Measurements from ENCODE around the gene SPACA6. TPM values are rescaled to one million over a fixed set of nuclear protein-coding genes. Genes with fewer than 3 reads are reported as not detected.

Gene SPACA6
- polyA plus RNA-seq, 4 donors = 4.1 to 6.6 TPM; not detected in 2

DNA sequence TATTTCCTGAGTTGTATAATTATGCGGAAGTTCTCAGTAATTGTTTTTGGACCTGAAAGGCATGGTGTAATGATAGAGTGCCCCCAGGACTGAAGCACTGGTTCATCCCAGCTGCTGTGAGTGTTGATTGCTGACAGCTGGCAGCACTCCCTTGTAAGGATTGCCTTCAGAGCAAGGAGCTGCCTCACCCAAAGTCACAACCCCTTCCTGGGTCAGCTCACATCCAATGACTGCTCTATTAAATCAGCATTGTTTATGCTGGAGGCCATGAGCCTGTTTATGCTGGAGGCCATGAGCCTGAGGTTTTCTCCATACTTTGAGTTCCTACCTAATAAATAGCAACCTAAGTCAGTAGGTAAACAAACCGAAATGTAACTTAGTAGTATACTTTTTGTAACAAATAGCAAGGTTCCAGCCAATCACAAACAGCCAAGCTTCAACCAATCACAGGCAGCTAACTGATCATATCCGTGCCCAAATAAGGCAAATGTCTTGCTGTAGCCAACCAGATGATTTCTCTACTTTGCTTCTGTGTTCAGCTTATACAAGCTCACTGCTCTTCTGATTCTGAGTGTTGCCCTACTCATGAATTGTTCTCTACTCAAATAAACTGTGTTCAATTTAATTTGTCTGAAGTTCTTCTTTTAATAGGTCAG lies 11.7 kb upstream of the SPACA6 start:
- Histone ChIP-seq H3K9me3 (ENCODE audit: control insufficient read depth in 2 of 2, insufficient read depth in 1 of 2, low read depth in 1 of 2, low read length in 1 of 2) (no peaks in the 10 kb centered on the region), H3K27ac (ENCODE audit: low read depth in 1 of 3, low read length in 2 of 3) (no peak overlapping the region), H3K36me3 (ENCODE audit: control insufficient read depth in 3 of 3, insufficient read depth in 2 of 3, low read depth in 1 of 3, low read length in 3 of 3) (no peaks in the 10 kb centered on the region), H3K4me1 (ENCODE audit: control insufficient read depth in 3 of 3, insufficient read depth in 2 of 3, low read depth in 1 of 3, low read length in 2 of 3) (no peaks in the 10 kb centered on the region), H3K27me3 (ENCODE audit: control insufficient read depth in 3 of 3, insufficient read depth in 3 of 3, low read length in 3 of 3) (peaks cover 0 to 2% (median 0%) of the 10 kb centered on the region in 3 donors), H3K4me3 (ENCODE audit: low read depth in 1 of 3, low read length in 3 of 3) (no peak overlapping the region)
- DNase-seq (no peak), FAIRE-seq (no peak)
- 62 to 76% (median 72%) methylated on average over 3 of the region's 3 CpGs for WGBS, 3 donors

DNA sequence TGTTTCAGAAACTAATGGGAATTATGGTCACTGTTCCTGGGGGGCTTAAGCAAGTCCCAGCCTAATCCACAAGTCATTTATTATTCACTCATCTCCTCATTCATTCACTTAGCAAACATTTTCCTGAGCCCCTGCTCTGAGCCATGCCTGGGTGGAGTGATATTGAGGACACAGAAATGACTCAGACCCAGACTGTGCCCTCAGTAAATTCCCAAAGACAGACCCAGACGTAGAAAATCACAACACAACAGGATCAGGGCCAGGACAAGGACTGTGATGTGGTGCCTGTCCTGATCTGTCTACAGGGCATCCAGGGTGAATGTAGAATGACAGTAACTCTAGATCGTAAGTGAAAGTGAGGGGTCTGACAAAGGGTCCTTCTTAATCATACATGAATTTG lies 7.0 kb upstream of the SPACA6 start:
- no peaks in the 10 kb centered on the region for H3K27me3 ChIP-seq (ENCODE audit: control insufficient read depth in 3 of 3, insufficient read depth in 3 of 3, low read length in 3 of 3)
- no peaks in the 10 kb centered on the region for H3K9me3 ChIP-seq (ENCODE audit: control insufficient read depth in 2 of 2, insufficient read depth in 1 of 2, low read depth in 1 of 2, low read length in 1 of 2)
- no peaks in the 10 kb centered on the region for H3K36me3 ChIP-seq (ENCODE audit: control insufficient read depth in 3 of 3, insufficient read depth in 2 of 3, low read depth in 1 of 3, low read length in 3 of 3)
- WGBS, 3 donors = 62 to 67% (median 65%) methylated on average over 2 of the region's 2 CpGs
- no peak overlapping the region for H3K27ac ChIP-seq (ENCODE audit: low read depth in 1 of 3, low read length in 2 of 3)
- peaks cover 0 to 11% (median 0%) of the 10 kb centered on the region in 3 donors for H3K4me1 ChIP-seq (ENCODE audit: control insufficient read depth in 3 of 3, insufficient read depth in 2 of 3, low read depth in 1 of 3, low read length in 2 of 3)
- no peak for DNase-seq
- no peak for FAIRE-seq
- H3K4me3 ChIP-seq (ENCODE audit: low read depth in 1 of 3, low read length in 3 of 3) = no peak overlapping the region

DNA sequence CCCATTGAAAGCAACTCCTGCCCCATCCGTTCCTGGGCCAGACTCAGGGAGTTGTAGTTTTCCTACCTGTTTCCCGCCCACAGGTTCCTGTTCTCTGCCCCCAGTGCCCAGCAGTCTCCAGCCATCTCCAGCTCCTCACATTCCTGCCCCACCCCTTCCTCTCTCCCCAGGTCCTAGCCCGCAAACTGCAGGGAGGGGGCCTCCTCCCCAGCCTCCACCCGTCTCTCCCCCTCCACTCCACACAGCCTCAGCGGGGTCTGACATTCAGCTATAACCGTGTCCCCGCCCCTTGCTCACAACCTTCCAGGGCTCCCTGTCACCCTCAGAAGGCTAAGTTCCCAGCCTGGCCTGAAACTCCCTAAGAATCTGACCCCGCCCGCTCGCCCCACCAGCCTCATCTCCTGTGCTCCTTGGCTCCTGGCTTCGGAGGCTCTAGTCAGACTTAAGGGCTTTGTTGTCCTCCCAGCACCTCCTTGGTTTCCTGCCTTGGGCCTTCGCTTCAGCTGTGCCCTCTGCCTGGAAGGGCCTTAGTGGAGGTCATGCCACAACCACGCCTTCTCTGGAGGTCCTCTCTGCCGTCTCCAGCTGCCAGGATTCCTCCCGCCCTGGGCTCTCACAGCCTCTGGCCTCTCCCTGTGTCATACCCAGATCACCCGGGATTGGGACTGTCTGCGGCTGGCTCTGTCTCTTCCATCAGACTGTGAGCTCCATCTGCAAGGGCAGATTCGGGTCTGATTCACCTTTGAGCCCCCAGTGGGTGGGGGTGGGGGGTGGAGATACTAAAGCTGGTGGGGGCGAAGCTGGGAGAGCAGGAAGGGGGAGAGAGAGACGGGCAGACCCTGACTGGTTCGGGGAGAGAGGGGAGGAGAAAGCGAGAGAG lies 5.1 kb upstream of the SPACA6 start:
- H3K4me1 ChIP-seq (ENCODE audit: control insufficient read depth in 3 of 3, insufficient read depth in 2 of 3, low read depth in 1 of 3, low read length in 2 of 3) = peaks cover 0 to 16% (median 0%) of the 10 kb centered on the region in 3 donors
- peak overlapping the region in 1 of 3 donors; percentile 73 for H3K4me3 ChIP-seq (ENCODE audit: low read depth in 1 of 3, low read length in 3 of 3)
- peak overlapping the region in 2 of 3 donors; percentile 61 to 75 for H3K27ac ChIP-seq (ENCODE audit: low read depth in 1 of 3, low read length in 2 of 3)
- 11 to 20% (median 18%) methylated on average over 22 of the region's 22 CpGs for WGBS, 3 donors
- no peaks in the 10 kb centered on the region for H3K27me3 ChIP-seq (ENCODE audit: control insufficient read depth in 3 of 3, insufficient read depth in 3 of 3, low read length in 3 of 3)
- DNase-seq = peak in 1 of 2 donors; percentile 62
- peaks cover 0 to 10% (median 0%) of the 10 kb centered on the region in 3 donors for H3K36me3 ChIP-seq (ENCODE audit: control insufficient read depth in 3 of 3, insufficient read depth in 2 of 3, low read depth in 1 of 3, low read length in 3 of 3)
- no peaks in the 10 kb centered on the region for H3K9me3 ChIP-seq (ENCODE audit: control insufficient read depth in 2 of 2, insufficient read depth in 1 of 2, low read depth in 1 of 2, low read length in 1 of 2)
- no peak for FAIRE-seq

DNA sequence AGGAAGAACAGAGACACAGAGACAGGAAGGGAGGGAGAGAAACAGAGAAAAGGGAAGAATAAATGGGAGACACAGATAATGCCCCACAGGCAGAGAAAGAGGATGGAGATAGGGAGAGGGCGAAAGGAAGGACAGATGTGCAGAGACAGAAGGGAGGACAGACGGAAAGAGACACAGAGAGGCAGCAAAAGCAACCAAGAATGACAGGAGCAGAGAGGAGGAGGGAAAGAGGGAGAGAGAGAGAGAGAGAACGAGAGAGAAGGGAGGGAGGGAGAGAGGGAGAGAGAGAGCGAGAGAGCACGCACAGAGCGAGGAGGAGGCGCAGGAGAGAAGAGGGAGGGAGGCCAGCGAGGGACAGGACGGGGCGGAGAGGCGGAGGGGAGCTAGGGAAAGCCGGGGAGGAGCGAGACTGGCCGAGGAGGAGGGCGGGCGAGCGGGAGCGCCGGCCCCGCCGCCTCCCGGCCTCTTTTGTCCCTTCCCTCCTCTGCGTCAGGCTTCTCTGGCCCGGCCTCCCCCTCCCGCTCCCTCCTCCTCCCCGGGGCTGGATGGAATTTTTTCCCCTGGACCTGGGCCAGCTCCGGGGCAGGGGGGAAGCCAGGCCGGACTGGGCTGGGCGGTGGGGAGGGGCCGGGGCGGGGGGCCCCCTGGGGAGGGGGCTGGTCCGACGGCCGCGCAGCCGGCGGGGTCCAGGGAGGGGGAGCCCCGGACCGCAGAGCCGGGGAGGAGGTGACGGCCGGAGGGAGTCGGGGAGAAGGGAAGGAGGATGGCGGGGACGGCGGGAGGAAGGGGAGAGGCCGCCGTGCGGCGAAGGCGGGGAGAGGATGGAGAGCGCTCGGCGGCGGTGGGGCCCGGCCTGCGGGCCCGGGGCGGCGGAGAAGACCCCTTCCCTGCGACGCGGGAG lies 4.2 kb upstream of the SPACA6 start:
- H3K4me1 ChIP-seq (ENCODE audit: control insufficient read depth in 3 of 3, insufficient read depth in 2 of 3, low read depth in 1 of 3, low read length in 2 of 3) = peaks cover 0 to 16% (median 0%) of the 10 kb centered on the region in 3 donors
- H3K9me3 ChIP-seq (ENCODE audit: control insufficient read depth in 2 of 2, insufficient read depth in 1 of 2, low read depth in 1 of 2, low read length in 1 of 2) = no peaks in the 10 kb centered on the region
- FAIRE-seq (no peak), DNase-seq (peak; percentile 35 to 90)
- WGBS, 3 donors = 1% methylated on average over 20 to 63 of the region's 63 CpGs
- H3K36me3 ChIP-seq (ENCODE audit: control insufficient read depth in 3 of 3, insufficient read depth in 2 of 3, low read depth in 1 of 3, low read length in 3 of 3) = peaks cover 0 to 19% (median 0%) of the 10 kb centered on the region in 3 donors
- H3K27ac ChIP-seq (ENCODE audit: low read depth in 1 of 3, low read length in 2 of 3) = peak overlapping the region in 2 of 3 donors; percentile 61 to 75
- no peaks in the 10 kb centered on the region for H3K27me3 ChIP-seq (ENCODE audit: control insufficient read depth in 3 of 3, insufficient read depth in 3 of 3, low read length in 3 of 3)
- H3K4me3 ChIP-seq (ENCODE audit: low read depth in 1 of 3, low read length in 3 of 3) = peak overlapping the region; percentile 32 to 73 (median 46)

DNA sequence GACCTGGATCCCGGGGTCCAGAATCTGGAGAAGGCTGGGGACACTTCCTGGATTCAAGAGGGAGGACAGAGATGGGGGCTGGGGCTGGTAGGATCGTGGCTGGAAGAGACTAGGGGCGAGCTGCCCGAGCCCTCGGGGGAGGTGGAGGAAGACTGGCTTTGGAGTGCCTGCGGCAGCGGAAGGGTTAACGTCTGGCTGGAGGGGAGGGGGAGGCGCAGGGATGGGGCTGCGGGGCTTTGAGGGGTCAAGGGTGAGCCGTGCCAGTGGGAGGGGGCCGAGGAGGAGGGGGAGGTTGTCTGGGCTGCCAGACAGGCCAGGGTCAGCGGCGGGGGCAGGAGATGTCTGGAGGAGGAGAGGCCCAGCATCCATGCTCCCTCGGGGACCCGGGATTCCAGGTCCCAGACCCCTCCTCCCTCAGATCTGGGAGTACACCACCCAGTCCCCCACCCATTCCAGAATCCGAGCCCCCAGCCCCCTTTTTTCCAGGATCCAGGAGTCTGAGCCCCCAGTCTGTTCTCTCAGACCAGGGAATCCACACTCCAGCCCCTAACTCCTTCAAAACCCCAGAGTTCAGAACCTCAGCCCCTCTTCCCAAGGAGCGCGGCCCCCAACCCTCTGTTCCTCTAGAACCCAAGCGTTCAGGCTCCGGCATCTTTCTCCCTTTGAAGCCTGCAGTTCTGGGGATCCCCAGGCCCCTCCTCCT lies 3.2 kb upstream of the SPACA6 start:
- Histone ChIP-seq H3K36me3 (ENCODE audit: control insufficient read depth in 3 of 3, insufficient read depth in 2 of 3, low read depth in 1 of 3, low read length in 3 of 3) (peaks cover 0 to 28% (median 0%) of the 10 kb centered on the region in 3 donors), H3K27me3 (ENCODE audit: control insufficient read depth in 3 of 3, insufficient read depth in 3 of 3, low read length in 3 of 3) (no peaks in the 10 kb centered on the region), H3K9me3 (ENCODE audit: control insufficient read depth in 2 of 2, insufficient read depth in 1 of 2, low read depth in 1 of 2, low read length in 1 of 2) (no peaks in the 10 kb centered on the region), H3K27ac (ENCODE audit: low read depth in 1 of 3, low read length in 2 of 3) (peak overlapping the region in 2 of 3 donors; percentile 68 to 75), H3K4me1 (ENCODE audit: control insufficient read depth in 3 of 3, insufficient read depth in 2 of 3, low read depth in 1 of 3, low read length in 2 of 3) (peaks cover 0 to 16% (median 0%) of the 10 kb centered on the region in 3 donors), H3K4me3 (ENCODE audit: low read depth in 1 of 3, low read length in 3 of 3) (peak overlapping the region; percentile 32 to 73 (median 46))
- no peak for FAIRE-seq
- DNase-seq = peak in 1 of 2 donors; percentile 57
- WGBS, 3 donors = 1 to 7% (median 2%) methylated on average over 16 to 21 of the region's 21 CpGs

DNA sequence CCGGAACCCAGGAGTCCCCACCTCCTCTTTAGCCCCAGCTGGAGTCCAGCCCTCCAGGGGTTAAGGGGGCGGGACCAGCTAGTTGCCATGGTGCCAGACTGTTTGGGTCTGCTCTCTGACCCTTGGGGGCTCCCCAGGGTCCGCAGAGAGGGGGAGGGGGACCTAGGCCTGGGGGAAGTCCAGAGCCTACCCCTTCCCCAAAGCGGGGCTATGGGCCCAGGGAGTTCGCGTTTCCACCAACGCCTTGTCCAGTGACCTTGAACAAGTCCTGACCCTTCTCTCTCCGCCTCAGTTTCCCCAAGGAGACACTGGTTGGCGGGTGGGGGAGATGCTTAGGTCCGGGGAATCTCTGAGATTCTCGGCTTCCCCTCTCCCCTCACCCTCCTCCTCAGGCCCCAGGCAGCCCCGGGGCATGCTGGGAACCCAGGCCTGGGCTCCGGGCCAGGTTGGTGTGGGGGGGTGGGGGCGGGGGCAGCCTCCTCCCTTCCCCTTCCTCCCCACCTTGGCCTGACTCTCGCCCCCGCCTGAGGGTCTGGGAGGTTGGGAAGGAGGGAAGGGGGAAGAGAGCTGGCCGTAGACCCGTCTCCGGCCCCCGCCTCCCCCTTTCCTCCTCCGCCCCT lies 2.6 kb upstream of the SPACA6 start:
- H3K36me3 ChIP-seq (ENCODE audit: control insufficient read depth in 3 of 3, insufficient read depth in 2 of 3, low read depth in 1 of 3, low read length in 3 of 3) = peaks cover 0 to 35% (median 0%) of the 10 kb centered on the region in 3 donors
- peak overlapping the region; percentile 32 to 73 (median 46) for H3K4me3 ChIP-seq (ENCODE audit: low read depth in 1 of 3, low read length in 3 of 3)
- DNase-seq = peak; percentile 7 to 88
- 0 to 9% (median 3%) methylated on average over 13 to 20 of the region's 21 CpGs for WGBS, 3 donors
- FAIRE-seq = no peak
- H3K9me3 ChIP-seq (ENCODE audit: control insufficient read depth in 2 of 2, insufficient read depth in 1 of 2, low read depth in 1 of 2, low read length in 1 of 2) = no peaks in the 10 kb centered on the region
- H3K27me3 ChIP-seq (ENCODE audit: control insufficient read depth in 3 of 3, insufficient read depth in 3 of 3, low read length in 3 of 3) = no peaks in the 10 kb centered on the region
- H3K4me1 ChIP-seq (ENCODE audit: control insufficient read depth in 3 of 3, insufficient read depth in 2 of 3, low read depth in 1 of 3, low read length in 2 of 3) = peaks cover 0 to 16% (median 0%) of the 10 kb centered on the region in 3 donors
- peak overlapping the region in 2 of 3 donors; percentile 68 to 75 for H3K27ac ChIP-seq (ENCODE audit: low read depth in 1 of 3, low read length in 2 of 3)

DNA sequence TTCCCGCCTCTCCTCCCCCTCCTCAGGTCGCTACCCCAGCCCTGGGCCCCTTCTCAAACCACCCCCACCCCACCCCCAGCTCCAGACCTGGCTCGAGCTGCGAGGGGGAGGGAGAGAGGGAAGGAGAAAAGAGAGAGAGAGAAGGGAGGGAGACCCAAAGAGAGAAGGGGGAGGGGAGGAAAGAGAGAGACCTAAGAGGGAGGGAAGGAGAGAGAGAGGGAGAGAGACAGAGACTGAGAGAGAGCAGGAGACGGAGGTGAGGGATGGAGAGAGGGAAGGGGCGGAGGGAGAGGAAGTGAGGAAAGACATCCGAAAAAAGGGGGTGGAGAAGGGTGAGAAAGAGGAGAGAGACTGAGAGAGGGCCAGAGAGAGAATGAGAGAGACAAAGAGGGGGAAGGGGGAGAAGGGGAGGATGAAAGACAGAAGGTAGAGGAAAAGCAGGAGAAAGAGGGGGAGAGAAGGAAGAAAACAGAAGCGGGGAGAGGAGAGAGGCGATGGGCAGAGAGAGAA lies 2.0 kb upstream of the SPACA6 start:
- H3K9me3 ChIP-seq (ENCODE audit: control insufficient read depth in 2 of 2, insufficient read depth in 1 of 2, low read depth in 1 of 2, low read length in 1 of 2) = no peaks in the 10 kb centered on the region
- H3K27me3 ChIP-seq (ENCODE audit: control insufficient read depth in 3 of 3, insufficient read depth in 3 of 3, low read length in 3 of 3) = no peaks in the 10 kb centered on the region
- FAIRE-seq (no peak), DNase-seq (no peak)
- H3K4me3 ChIP-seq (ENCODE audit: low read depth in 1 of 3, low read length in 3 of 3) = peak overlapping the region in 1 of 3 donors; percentile 73
- WGBS, 3 donors = 17 to 37% (median 26%) methylated on average over 7 to 9 of the region's 9 CpGs
- peak overlapping the region in 1 of 3 donors; percentile 75 for H3K27ac ChIP-seq (ENCODE audit: low read depth in 1 of 3, low read length in 2 of 3)
- peaks cover 0 to 16% (median 0%) of the 10 kb centered on the region in 3 donors for H3K4me1 ChIP-seq (ENCODE audit: control insufficient read depth in 3 of 3, insufficient read depth in 2 of 3, low read depth in 1 of 3, low read length in 2 of 3)
- H3K36me3 ChIP-seq (ENCODE audit: control insufficient read depth in 3 of 3, insufficient read depth in 2 of 3, low read depth in 1 of 3, low read length in 3 of 3) = peaks cover 0 to 40% (median 0%) of the 10 kb centered on the region in 3 donors
